ENCODE results near the gene ANXA3.

The ANXA3 gene

GRCh38 chr4:78556665-78557064 lies 5.1 kb downstream of the ANXA3 start:
- Mint-ChIP-seq H3K27ac (no peak overlapping the region), H3K36me3 (no peaks in the 10 kb centered on the region), H3K27me3 (peaks cover 14% of the 10 kb centered on the region), H3K9me3 (ENCODE audit: low read depth) (no peaks in the 10 kb centered on the region), H3K4me3 (no peak overlapping the region), H3K4me1 (ENCODE audit: low read depth) (peaks cover 8% of the 10 kb centered on the region)

GRCh38 chr4:78557841-78558240 lies 6.3 kb downstream of the ANXA3 start:
- Mint-ChIP-seq H3K27me3 (peaks cover 12% of the 10 kb centered on the region), H3K36me3 (no peaks in the 10 kb centered on the region), H3K4me1 (ENCODE audit: low read depth) (peaks cover 1% of the 10 kb centered on the region), H3K4me3 (no peak overlapping the region), H3K27ac (no peak overlapping the region), H3K9me3 (ENCODE audit: low read depth) (no peaks in the 10 kb centered on the region)

- Mint-ChIP-seq H3K4me1 (ENCODE audit: low read depth) (no peaks in the 10 kb centered on the region), H3K4me3 (no peak overlapping the region), H3K36me3 (no peaks in the 10 kb centered on the region), H3K27ac (no peak overlapping the region), H3K27me3 (peaks cover 12% of the 10 kb centered on the region), H3K9me3 (ENCODE audit: low read depth) (no peaks in the 10 kb centered on the region)
These were observed 6.8 kb downstream of the ANXA3 start for GRCh38 chr4:78558410-78558809.

DNA sequence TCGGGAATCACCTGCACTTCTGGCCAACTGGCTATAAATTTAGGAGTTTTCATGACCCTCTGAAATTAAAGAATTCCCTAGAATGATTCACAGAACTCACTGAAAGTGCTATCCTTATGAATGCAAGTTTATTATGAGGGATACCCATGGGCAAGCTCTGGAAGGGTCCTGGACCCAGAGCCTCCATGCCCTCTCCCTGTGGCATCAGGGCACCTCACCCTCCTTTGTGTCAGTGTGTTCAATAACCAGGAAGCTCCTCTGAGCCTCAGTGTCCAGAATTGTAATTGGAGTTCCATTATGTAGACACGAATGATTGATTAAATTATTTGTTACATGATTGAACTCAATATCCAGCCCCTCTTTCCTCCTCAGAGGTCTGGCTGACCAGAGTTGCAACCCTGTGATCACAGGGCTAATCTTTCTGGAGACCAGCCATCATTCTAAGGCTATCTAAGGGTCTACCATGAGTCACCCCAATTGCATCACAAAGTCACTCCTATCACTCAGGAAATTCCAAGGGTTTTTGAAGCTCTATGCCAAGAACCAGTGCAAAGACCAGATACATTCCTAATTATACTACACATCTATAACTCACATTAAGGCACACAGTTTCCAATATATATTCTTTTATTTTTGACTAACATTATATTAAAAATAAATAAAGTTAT lies 8.9 kb downstream of the ANXA3 start:
- Mint-ChIP-seq H3K27me3 (peaks cover 2% of the 10 kb centered on the region), H3K27ac (no peak overlapping the region), H3K9me3 (ENCODE audit: low read depth) (no peaks in the 10 kb centered on the region), H3K36me3 (no peaks in the 10 kb centered on the region), H3K4me1 (ENCODE audit: low read depth) (no peaks in the 10 kb centered on the region), H3K4me3 (no peak overlapping the region)

- H3K27me3 Mint-ChIP-seq, result peaks cover 2% of the 10 kb centered on the region
- H3K4me1 Mint-ChIP-seq (ENCODE audit: low read depth), result no peaks in the 10 kb centered on the region
- no peaks in the 10 kb centered on the region for H3K36me3 Mint-ChIP-seq
- H3K27ac Mint-ChIP-seq, result no peak overlapping the region
- H3K4me3 Mint-ChIP-seq, result no peak overlapping the region
- H3K9me3 Mint-ChIP-seq (ENCODE audit: low read depth), result no peaks in the 10 kb centered on the region
These were observed 10.1 kb downstream of the ANXA3 start for GRCh38 chr4:78561677-78562076.

- Mint-ChIP-seq H3K27ac (no peak overlapping the region), H3K27me3 (peaks cover 2% of the 10 kb centered on the region)
These were observed 11.1 kb downstream of the ANXA3 start for GRCh38 chr4:78562687-78563086.

GRCh38 chr4:78565971-78566372 lies 14.4 kb downstream of the ANXA3 start:
- Mint-ChIP-seq H3K27me3 (peaks cover 4% of the 10 kb centered on the region), H3K27ac (no peak overlapping the region), H3K4me3 (no peak overlapping the region), H3K36me3 (no peaks in the 10 kb centered on the region), H3K4me1 (ENCODE audit: low read depth) (no peaks in the 10 kb centered on the region), H3K9me3 (ENCODE audit: low read depth) (no peaks in the 10 kb centered on the region)

More at GRCh38 chr4:78562687-78563086, 11.1 kb downstream of the ANXA3 start:
- Mint-ChIP-seq H3K4me1 (ENCODE audit: low read depth) (no peaks in the 10 kb centered on the region), H3K4me3 (no peak overlapping the region), H3K9me3 (ENCODE audit: low read depth) (no peaks in the 10 kb centered on the region), H3K36me3 (no peaks in the 10 kb centered on the region)

- no peaks in the 10 kb centered on the region for H3K9me3 Mint-ChIP-seq (ENCODE audit: low read depth)
- H3K4me3 Mint-ChIP-seq, result no peak overlapping the region
- no peaks in the 10 kb centered on the region for H3K4me1 Mint-ChIP-seq (ENCODE audit: low read depth)
- no peak overlapping the region for H3K27ac Mint-ChIP-seq
- H3K27me3 Mint-ChIP-seq, result peaks cover 5% of the 10 kb centered on the region
- H3K36me3 Mint-ChIP-seq, result no peaks in the 10 kb centered on the region
These were observed 15.4 kb downstream of the ANXA3 start for GRCh38 chr4:78566834-78567499.

DNA sequence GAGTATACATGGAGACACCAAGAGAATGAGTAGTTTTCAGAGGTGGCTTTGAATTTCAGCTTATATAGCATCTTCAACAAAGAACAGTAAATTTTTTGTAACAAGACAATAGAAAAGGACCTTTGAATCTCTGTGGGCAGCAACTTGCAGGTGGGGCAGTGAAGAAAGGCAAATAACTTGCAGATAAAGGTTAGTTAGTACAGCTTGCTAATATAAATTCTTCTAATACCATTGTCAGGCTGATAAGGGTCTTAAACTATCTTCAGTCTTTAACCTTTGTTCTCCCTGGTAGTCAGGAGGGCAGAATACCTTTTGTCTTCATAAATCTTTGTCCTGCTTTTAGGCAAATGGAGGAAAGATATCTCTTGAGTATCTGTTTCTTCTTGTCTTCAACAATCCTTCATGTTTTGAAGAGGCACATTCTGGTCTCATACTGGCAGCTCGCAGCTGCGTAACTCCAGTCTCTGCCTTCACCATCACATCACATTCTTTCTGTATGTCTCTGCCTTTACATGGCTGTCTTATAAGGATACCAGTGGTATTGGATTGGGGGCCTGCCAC lies 16.0 kb downstream of the ANXA3 start:
- Mint-ChIP-seq H3K27me3 (peaks cover 8% of the 10 kb centered on the region), H3K4me3 (no peak overlapping the region), H3K4me1 (ENCODE audit: low read depth) (no peaks in the 10 kb centered on the region), H3K27ac (no peak overlapping the region), H3K36me3 (no peaks in the 10 kb centered on the region), H3K9me3 (ENCODE audit: low read depth) (no peaks in the 10 kb centered on the region)

DNA sequence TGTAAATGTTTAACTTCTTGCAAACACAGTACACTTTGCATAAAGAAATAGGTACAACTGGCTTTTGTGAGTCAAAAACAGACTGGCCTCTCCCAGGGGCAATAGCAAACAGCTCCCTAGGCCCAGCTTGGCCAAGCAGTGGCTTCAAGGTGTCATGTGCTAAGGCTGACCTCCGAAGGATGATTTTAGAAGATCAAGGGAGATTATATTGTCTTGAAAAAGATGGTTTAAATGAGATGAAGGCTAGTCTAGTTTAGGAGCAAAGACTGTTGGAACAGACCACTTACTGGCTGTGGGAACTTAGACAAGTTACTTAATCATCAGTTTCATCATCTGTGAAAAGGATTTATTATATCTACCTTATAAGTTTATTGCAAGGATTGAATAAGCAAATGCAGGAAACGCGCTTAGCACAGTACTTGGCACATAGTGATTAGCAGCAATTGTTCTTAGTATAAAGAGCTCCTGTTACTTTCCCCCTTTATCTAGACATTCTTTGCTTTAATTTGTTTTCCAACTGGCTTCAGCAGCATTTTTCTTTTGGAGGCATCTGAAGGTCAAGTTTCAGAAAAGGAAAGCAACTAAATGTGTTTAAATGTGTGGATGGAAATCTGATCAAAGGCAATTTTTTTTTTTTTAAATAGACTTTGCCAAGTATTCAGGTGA lies 17.2 kb downstream of the ANXA3 start:
- no peaks in the 10 kb centered on the region for H3K4me1 Mint-ChIP-seq (ENCODE audit: low read depth)
- no peak overlapping the region for H3K4me3 Mint-ChIP-seq
- H3K27me3 Mint-ChIP-seq, result peaks cover 7% of the 10 kb centered on the region
- no peaks in the 10 kb centered on the region for H3K36me3 Mint-ChIP-seq
- no peak overlapping the region for H3K27ac Mint-ChIP-seq
- H3K9me3 Mint-ChIP-seq (ENCODE audit: low read depth), result no peaks in the 10 kb centered on the region

- Mint-ChIP-seq H3K9me3 (ENCODE audit: low read depth) (no peaks in the 10 kb centered on the region), H3K4me3 (no peak overlapping the region), H3K27me3 (peaks cover 7% of the 10 kb centered on the region), H3K36me3 (no peaks in the 10 kb centered on the region), H3K4me1 (ENCODE audit: low read depth) (no peaks in the 10 kb centered on the region), H3K27ac (no peak overlapping the region)
These were observed 17.8 kb downstream of the ANXA3 start for GRCh38 chr4:78569306-78569821.

- H3K27me3 Mint-ChIP-seq, result peaks cover 7% of the 10 kb centered on the region
- no peaks in the 10 kb centered on the region for H3K36me3 Mint-ChIP-seq
- H3K4me1 Mint-ChIP-seq (ENCODE audit: low read depth), result no peaks in the 10 kb centered on the region
- no peaks in the 10 kb centered on the region for H3K9me3 Mint-ChIP-seq (ENCODE audit: low read depth)
- no peak overlapping the region for H3K4me3 Mint-ChIP-seq
- H3K27ac Mint-ChIP-seq, result no peak overlapping the region
These were observed 18.5 kb downstream of the ANXA3 start for GRCh38 chr4:78570117-78570516.

DNA sequence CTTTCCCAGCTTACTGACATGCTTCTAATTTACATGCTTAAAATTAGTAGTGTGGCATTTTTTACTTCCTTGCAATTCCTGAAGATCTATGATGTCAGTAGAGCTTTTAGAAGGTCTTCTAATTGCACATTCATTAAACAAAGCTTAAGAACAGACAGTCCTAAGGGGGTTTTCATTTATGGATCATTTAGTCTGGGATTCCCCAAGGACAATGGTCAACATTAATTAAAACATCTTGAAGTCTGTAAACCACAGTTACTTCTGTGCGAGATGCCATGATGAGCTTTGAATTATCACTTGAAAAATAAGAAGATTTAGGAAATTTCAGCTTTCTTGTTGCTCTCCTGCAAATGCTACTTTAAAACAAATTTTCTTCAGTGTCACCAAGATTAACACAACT lies 20.2 kb downstream of the ANXA3 start:
- H3K27ac Mint-ChIP-seq, result no peak overlapping the region
- no peaks in the 10 kb centered on the region for H3K9me3 Mint-ChIP-seq (ENCODE audit: low read depth)
- H3K4me1 Mint-ChIP-seq (ENCODE audit: low read depth), result no peaks in the 10 kb centered on the region
- peaks cover 7% of the 10 kb centered on the region for H3K27me3 Mint-ChIP-seq
- H3K36me3 Mint-ChIP-seq, result no peaks in the 10 kb centered on the region
- H3K4me3 Mint-ChIP-seq, result no peak overlapping the region

DNA sequence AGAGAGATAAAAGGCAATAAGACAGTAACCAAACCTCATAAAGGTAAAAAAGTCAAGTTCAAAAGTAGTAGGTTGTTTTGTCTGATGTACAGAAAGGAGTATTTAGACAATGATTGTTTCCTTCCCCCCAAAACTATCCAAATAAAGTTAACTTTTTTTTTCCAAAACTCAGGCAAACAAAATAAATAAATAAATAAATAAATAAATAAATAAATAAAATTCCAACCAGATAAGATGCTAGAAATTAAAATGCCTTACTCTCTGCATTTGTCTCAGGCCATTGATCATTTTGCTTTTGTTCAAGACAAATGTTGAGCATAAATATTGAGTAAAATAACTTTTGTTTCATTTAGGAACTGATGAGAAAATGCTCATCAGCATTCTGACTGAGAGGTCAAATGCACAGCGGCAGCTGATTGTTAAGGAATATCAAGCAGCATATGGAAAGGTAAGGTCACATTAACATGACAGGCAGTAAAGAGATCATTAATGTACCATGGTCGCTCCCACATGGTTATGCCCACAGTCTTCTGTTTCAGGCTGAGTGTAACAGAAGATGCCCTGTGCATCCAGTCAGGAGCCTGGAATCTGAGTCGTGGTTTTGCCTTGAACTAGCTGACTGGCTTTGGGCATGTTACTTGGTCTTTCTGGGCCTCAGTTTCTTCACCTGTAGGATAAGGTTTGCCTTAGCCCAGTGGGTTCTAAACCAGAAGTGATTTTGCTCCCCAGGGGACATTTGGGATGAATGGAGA lies 27.3 kb downstream of the ANXA3 start:
- Mint-ChIP-seq H3K27ac (no peak overlapping the region), H3K4me3 (no peak overlapping the region), H3K4me1 (ENCODE audit: low read depth) (no peaks in the 10 kb centered on the region), H3K36me3 (no peaks in the 10 kb centered on the region), H3K27me3 (no peaks in the 10 kb centered on the region), H3K9me3 (ENCODE audit: low read depth) (no peaks in the 10 kb centered on the region)

Measured in activated naive CD8-positive, alpha-beta T cell (primary cell).